B cell (primary cell): ENCODE data around the gene MON1B. TPM values are rescaled to one million over a fixed set of nuclear protein-coding genes. Genes with fewer than 3 reads are reported as not detected.

Experiments
- ATAC-seq: fragments of 200-7000 bp; cut with Tn5 transposase; one replicate; pipeline ENCODE4 v1.10.0; 2021; ENCODE audit warnings: low read depth, mild to moderate bottlenecking, moderate number of reproducible peaks, moderate library complexity
- CTCF ChIA-PET: fragments of 350-600 bp; sonication (Branson Sonifier 250); formaldehyde crosslinking; loops from one replicate; lab custom pipeline; 2021; ENCODE audit warnings: antibody characterized with exemption, inconsistent platforms; lab: Charles Lee
- POLR2A ChIA-PET: fragments of 350-600 bp; sonication (Branson Sonifier 250); formaldehyde crosslinking; loops from one replicate; lab custom pipeline; 2021; ENCODE audit warnings: antibody characterized with exemption; lab: Charles Lee
- DNase-seq: peaks from one replicate; pipeline ENCODE4 v3.0.0; 2013
- H2AFZ ChIP-seq: 2 replicates; pipeline ENCODE4 v1.6.1; 2012; ENCODE audit warnings: mild to moderate bottlenecking, low read depth, low read length; ENCODE audit not compliant: insufficient read depth, poor library complexity, severe bottlenecking
- H3K27ac ChIP-seq, 2 donors: 1 replicate in 1 of 2; 2 replicates in 1 of 2; pipeline ENCODE4 v1.5.1; 2012 to 2013; ENCODE audit warnings: low read length in 2 of 2, mild to moderate bottlenecking in 2 of 2, moderate library complexity in 1 of 2
- H3K27me3 ChIP-seq, 4 experiments: fragments of 200-600 bp in 1 of 4; sonication (generic) in 1 of 4; replicated peaks in 1 of 4; 1 replicate in 2 of 4; 2 replicates in 2 of 4; pipeline versions ENCODE4 v1.6.1 to v1.7.0; 2013 to 2016; ENCODE audit warnings: low read length in 3 of 4, mild to moderate bottlenecking in 2 of 4, mixed read lengths in 1 of 4, moderate library complexity in 1 of 4; ENCODE audit not compliant: insufficient read depth in 4 of 4, control insufficient read depth in 3 of 4; ENCODE audit errors: control extremely low read depth in 1 of 4
- H3K36me3 ChIP-seq, 2 experiments: replicated peaks in 1 of 2; 1 replicate in 1 of 2; 2 replicates in 1 of 2; pipeline versions ENCODE4 v1.6.1 to v1.7.1; 2013; ENCODE audit warnings: low read length in 1 of 2; ENCODE audit not compliant: insufficient read depth in 2 of 2, control insufficient read depth in 1 of 2; ENCODE audit errors: control extremely low read depth in 1 of 2, extremely low read depth in 1 of 2
- H3K4me1 ChIP-seq, 2 donors: fragments of 200-600 bp in 1 of 2; sonication (generic) in 1 of 2; 1 replicate in 1 of 2; 2 replicates in 1 of 2; pipeline versions ENCODE4 v1.5.1 to v1.6.1; 2013 to 2017; ENCODE audit warnings: low read length in 2 of 2; ENCODE audit not compliant: control insufficient read depth in 2 of 2, insufficient read depth in 2 of 2
- H3K4me2 ChIP-seq: replicated peaks from 2 replicates; pipeline ENCODE3; 2012; ENCODE audit warnings: mild to moderate bottlenecking, low read depth, low read length; ENCODE audit not compliant: poor library complexity, severe bottlenecking
- H3K4me3 ChIP-seq, 5 experiments: fragments of 200-600 bp in 1 of 5; sonication (generic) in 1 of 5; 1 replicate in 3 of 5; 2 replicates in 2 of 5; pipeline versions ENCODE4 v1.5.1 to v1.7.0; 2011 to 2016; ENCODE audit warnings: low read length in 4 of 5, mild to moderate bottlenecking in 4 of 5, low read depth in 2 of 5, control low read depth in 1 of 5, moderate library complexity in 1 of 5; ENCODE audit not compliant: insufficient read depth in 1 of 5; ENCODE audit errors: control extremely low read depth in 1 of 5, extremely low read depth in 1 of 5
- H3K79me2 ChIP-seq: fragments of 200-600 bp; sonication (generic); one replicate; pipeline ENCODE4 v1.6.0; 2016; ENCODE audit warnings: low read length; ENCODE audit not compliant: control insufficient read depth, insufficient read depth
- H3K9ac ChIP-seq: fragments of 200-600 bp; sonication (generic); 2 replicates; pipeline ENCODE4 v1.6.1; 2017; ENCODE audit warnings: mild to moderate bottlenecking, low read length, moderate library complexity
- H3K9me3 ChIP-seq, 3 donors: one replicate each; pipeline versions ENCODE4 v1.6.1 to v1.7.1; 2013; ENCODE audit warnings: low read length in 2 of 3; ENCODE audit not compliant: control insufficient read depth in 2 of 3, insufficient read depth in 1 of 3; ENCODE audit errors: control extremely low read depth in 1 of 3
- H4K20me1 ChIP-seq: 2 replicates; pipeline ENCODE4 v1.6.0; 2012; ENCODE audit warnings: mild to moderate bottlenecking, low read length; ENCODE audit not compliant: insufficient read depth, control insufficient read depth, poor library complexity, severe bottlenecking
- H3K27ac Mint-ChIP-seq: one replicate; pipeline ENCODE4 v1.8.0; 2021; ENCODE audit warnings: mixed read lengths
- H3K27me3 Mint-ChIP-seq: one replicate; pipeline ENCODE4 v1.8.0; 2021; ENCODE audit warnings: mixed read lengths
- H3K4me1 Mint-ChIP-seq: one replicate; pipeline ENCODE4 v1.8.0; 2021; ENCODE audit warnings: mixed read lengths
- H3K4me3 Mint-ChIP-seq: one replicate; pipeline ENCODE4 v1.8.0; 2021; ENCODE audit warnings: mixed read lengths
- H3K9me3 Mint-ChIP-seq: one replicate; pipeline ENCODE4 v1.8.0; 2022; ENCODE audit warnings: mixed read lengths; ENCODE audit not compliant: insufficient read depth
- EZH2 ChIP-seq: IDR thresholded peaks from 2 replicates; pipeline ENCODE4 v1.6.1; 2012; ENCODE audit warnings: borderline replicate concordance, low read depth, mild to moderate bottlenecking, moderate library complexity, low read length; ENCODE audit not compliant: insufficient read depth, poor library complexity, severe bottlenecking
- WGBS: methylation state at CpG from one replicate; pipeline ENCODE4 v1.1.5; 2013; ENCODE audit warnings: missing lambda C conversion rate; ENCODE audit not compliant: insufficient coverage; 5-methylcytosine and 5-hydroxymethylcytosine counted together
- intact Hi-C: fragments of 100-400 bp; cut with micrococcal nuclease; formaldehyde crosslinking; loops from one replicate; pipeline ENCODE4 v1.10.0; 2022
- polyA plus RNA-seq: library from polyadenylated mRNA; depleted of rRNA; stranded (reverse); fragments of >200 nt; gene quantifications from 2 replicates; pipeline ENCODE4 v1.2.3, GENCODE V29; 2012
- total RNA-seq, 2 donors: library from RNA; stranded (reverse); fragments of 120-200 nt in 1 of 2; gene quantifications; 1 replicate in 1 of 2; 2 replicates in 1 of 2; pipeline versions ENCODE4 v1.2.3 to v1.2.4, GENCODE V29; 2013 to 2022
- TF ChIP-seq, protein P1 (sequence below): fragments of 200-600 bp; IDR thresholded peaks from one replicate; pipeline ENCODE4 v1.8.0; 2022; ENCODE audit warnings: antibody characterized with exemption, mild to moderate bottlenecking

Gene MON1B
- total and polyA plus RNA-seq, 2 donors (not counting 1 experiment from before 2014, with no cell fraction given) = 35.0 to 79.1 TPM

DNA sequence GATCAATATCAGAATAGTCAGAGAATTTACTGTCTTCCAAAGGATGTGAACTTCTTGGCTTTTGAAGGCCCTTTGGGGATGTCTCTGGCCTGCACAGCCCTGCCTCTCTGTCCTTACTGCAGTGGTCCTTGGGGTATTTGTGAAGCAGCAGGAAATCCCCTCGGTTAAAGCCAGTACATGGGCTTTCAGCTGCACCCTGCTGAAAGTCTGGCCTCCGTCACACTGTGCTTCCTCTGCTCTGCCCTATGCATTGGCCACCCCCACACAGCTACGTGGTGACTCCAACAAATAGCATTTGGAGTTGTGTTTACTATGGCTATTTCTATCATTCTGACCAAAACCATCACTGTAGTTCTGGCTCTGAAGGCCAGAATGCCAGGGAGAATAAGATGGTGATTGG, 29.4 kb downstream of the MON1B start:
- no peaks in the 10 kb centered on the region for H3K27me3 ChIP-seq
- H4K20me1 ChIP-seq = no peaks in the 10 kb centered on the region
- H3K4me1 Mint-ChIP-seq = no peaks in the 10 kb centered on the region
- H3K4me3 ChIP-seq = no peak overlapping the region
- H3K4me3 Mint-ChIP-seq = no peak overlapping the region
- CTCF ChIA-PET = no interaction called here
- H2AFZ ChIP-seq = no peak overlapping the region
- H3K9me3 Mint-ChIP-seq = no peaks in the 10 kb centered on the region
- intact Hi-C loops = no loop called here
- H3K79me2 ChIP-seq = no peaks in the 10 kb centered on the region
- no peaks in the 10 kb centered on the region for H3K36me3 ChIP-seq
- POLR2A ChIA-PET = interaction anchor here (1.1 kb wide), 1 partner anchor 9 kb away, joined by 5 read pairs; no protein-coding TSS in a partner anchor
- no peaks in the 10 kb centered on the region for H3K27me3 Mint-ChIP-seq
- ATAC-seq (no peak), DNase-seq (no peak)
- WGBS = 0% methylated on average over 1 of the region's 3 CpGs
- H3K27ac ChIP-seq = no peak overlapping the region
- no peak overlapping the region for H3K4me2 ChIP-seq
- H3K27ac Mint-ChIP-seq = no peak overlapping the region
- no peak for TF ChIP-seq EZH2
- no peaks in the 10 kb centered on the region for H3K9me3 ChIP-seq
- H3K4me1 ChIP-seq = no peaks in the 10 kb centered on the region
- no peak overlapping the region for H3K9ac ChIP-seq

DNA sequence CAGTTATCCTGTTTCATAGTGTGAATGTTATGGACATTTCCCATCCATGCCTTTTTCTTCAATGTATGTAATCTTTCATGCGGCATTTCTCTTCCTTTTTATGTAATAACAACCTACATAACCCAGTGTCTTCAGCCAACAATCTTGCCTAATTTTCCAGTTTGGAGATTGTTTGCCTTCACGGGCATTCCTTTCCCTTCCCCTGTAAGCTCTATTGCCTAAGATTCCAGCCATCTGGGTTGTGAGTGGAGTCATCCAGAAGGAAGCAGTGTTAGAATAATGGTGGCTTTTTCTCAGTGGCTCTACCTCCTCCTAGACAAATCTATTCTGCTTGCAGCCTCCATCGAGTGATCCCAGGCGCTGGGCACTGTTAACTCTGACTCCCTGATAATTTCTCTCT, 30.5 kb downstream of the MON1B start:
- no peak overlapping the region for H3K4me3 Mint-ChIP-seq
- Histone ChIP-seq H3K9ac (no peak overlapping the region), H3K79me2 (no peaks in the 10 kb centered on the region), H3K27me3 (no peaks in the 10 kb centered on the region), H3K9me3 (no peaks in the 10 kb centered on the region), H2AFZ (no peak overlapping the region), H4K20me1 (no peaks in the 10 kb centered on the region), H3K4me1 (no peaks in the 10 kb centered on the region), H3K4me2 (no peak overlapping the region), H3K27ac (no peak overlapping the region), H3K36me3 (no peaks in the 10 kb centered on the region), H3K4me3 (no peak overlapping the region)
- no peaks in the 10 kb centered on the region for H3K27me3 Mint-ChIP-seq
- 100% methylated on average over 1 of the region's 4 CpGs for WGBS
- ATAC-seq (no peak), DNase-seq (no peak)
- TF ChIP-seq EZH2 = no peak
- TF ChIP-seq, protein P1, sequence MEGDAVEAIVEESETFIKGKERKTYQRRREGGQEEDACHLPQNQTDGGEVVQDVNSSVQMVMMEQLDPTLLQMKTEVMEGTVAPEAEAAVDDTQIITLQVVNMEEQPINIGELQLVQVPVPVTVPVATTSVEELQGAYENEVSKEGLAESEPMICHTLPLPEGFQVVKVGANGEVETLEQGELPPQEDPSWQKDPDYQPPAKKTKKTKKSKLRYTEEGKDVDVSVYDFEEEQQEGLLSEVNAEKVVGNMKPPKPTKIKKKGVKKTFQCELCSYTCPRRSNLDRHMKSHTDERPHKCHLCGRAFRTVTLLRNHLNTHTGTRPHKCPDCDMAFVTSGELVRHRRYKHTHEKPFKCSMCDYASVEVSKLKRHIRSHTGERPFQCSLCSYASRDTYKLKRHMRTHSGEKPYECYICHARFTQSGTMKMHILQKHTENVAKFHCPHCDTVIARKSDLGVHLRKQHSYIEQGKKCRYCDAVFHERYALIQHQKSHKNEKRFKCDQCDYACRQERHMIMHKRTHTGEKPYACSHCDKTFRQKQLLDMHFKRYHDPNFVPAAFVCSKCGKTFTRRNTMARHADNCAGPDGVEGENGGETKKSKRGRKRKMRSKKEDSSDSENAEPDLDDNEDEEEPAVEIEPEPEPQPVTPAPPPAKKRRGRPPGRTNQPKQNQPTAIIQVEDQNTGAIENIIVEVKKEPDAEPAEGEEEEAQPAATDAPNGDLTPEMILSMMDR = no peak
- H3K27ac Mint-ChIP-seq = no peak overlapping the region
- intact Hi-C loops = no loop called here
- no peaks in the 10 kb centered on the region for H3K9me3 Mint-ChIP-seq
- H3K4me1 Mint-ChIP-seq = no peaks in the 10 kb centered on the region
- CTCF ChIA-PET = no interaction called here
- POLR2A ChIA-PET = interaction anchor here (1.1 kb wide), 1 partner anchor 10 kb away, joined by 5 read pairs; no protein-coding TSS in a partner anchor
